HepG2 (cell line): Measurements from ENCODE around the gene PTH2. TPM values are rescaled to one million over a fixed set of nuclear protein-coding genes. Genes with fewer than 3 reads are reported as not detected.

ENCODE experiments used
- ATAC-seq: fragments of 200-7000 bp; cut with Tn5 transposase; 3 replicates; pipeline ENCODE4 v1.9.1; 2020; ENCODE audit warnings: mild to moderate bottlenecking, moderate library complexity
- BruUV-seq: library from RNA; stranded (reverse); fragments of 400-500 nt; replicated peaks from 2 replicates; lab custom pipeline; 2021; lab: Mats Ljungman, UMichigan
- CTCF ChIA-PET: fragments of 300-600 bp; formaldehyde crosslinking; extraction: SDS; loops from one replicate; lab custom pipeline; 2021; ENCODE audit warnings: low total read pairs, inconsistent platforms, low intra/inter-chr PET ratio; lab: Yijun Ruan, JAX
- POLR2A ChIA-PET: fragments of 350-600 bp; sonication (Branson Sonifier 250); formaldehyde crosslinking; loops from one replicate; lab custom pipeline; 2020; ENCODE audit warnings: antibody characterized with exemption, inconsistent platforms; lab: Yijun Ruan, JAX
- DNase-seq: peaks from one replicate; pipeline ENCODE4 v3.0.0-alpha.2; 2015; ENCODE audit warnings: low spot score
- FAIRE-seq: peaks from 3 replicates; lab custom pipeline; 2011; peaks lifted over from hg19 to GRCh38; lab: Jason Lieb, UNC
- H2AFZ ChIP-seq: one replicate; pipeline ENCODE4 v1.6.1; 2011; ENCODE audit warnings: low read length, inconsistent platforms
- H3K27ac ChIP-seq: fragments of 300-600 bp; 3 replicates; pipeline ENCODE4 v1.8.0; 2011; ENCODE audit warnings: mixed run types, mild to moderate bottlenecking, mixed read lengths, low read length, inconsistent platforms; ENCODE audit not compliant: insufficient read depth; ENCODE audit errors: extremely low read length
- H3K27me3 ChIP-seq, 2 experiments: fragments of 200-600 bp in 1 of 2; 2 replicates in 1 of 2; 3 replicates in 1 of 2; pipeline versions ENCODE4 v1.6.0 to v1.8.0; 2011; ENCODE audit warnings: low read length in 2 of 2, mild to moderate bottlenecking in 2 of 2, moderate library complexity in 2 of 2, inconsistent platforms in 1 of 2; ENCODE audit not compliant: insufficient read depth in 2 of 2, control insufficient read depth in 1 of 2
- H3K36me3 ChIP-seq, 2 experiments: fragments of 200-600 bp in 1 of 2; replicated peaks in 1 of 2; 2 replicates in 1 of 2; 3 replicates in 1 of 2; pipeline versions ENCODE4 v1.5.1 to v1.8.0; 2011; ENCODE audit warnings: low read length in 2 of 2, inconsistent platforms in 1 of 2; ENCODE audit not compliant: insufficient read depth in 2 of 2, control insufficient read depth in 1 of 2
- H3K4me1 ChIP-seq: 2 replicates; pipeline ENCODE4 v1.5.1; 2012; ENCODE audit warnings: low read length, inconsistent platforms; ENCODE audit not compliant: insufficient read depth
- H3K4me2 ChIP-seq: 2 replicates; pipeline ENCODE4 v1.6.0; 2011; ENCODE audit warnings: low read depth, low read length, inconsistent platforms
- H3K4me3 ChIP-seq, 3 experiments: fragments of 200-600 bp in 1 of 3; sonication (generic), shearing (Covaris generic) in 1 of 3; replicated peaks in 1 of 3; 2 replicates each; pipeline ENCODE4 v1.5.1; 2011 to 2016; ENCODE audit warnings: low read length in 3 of 3, inconsistent platforms in 2 of 3, low read depth in 2 of 3, mild to moderate bottlenecking in 2 of 3, control low read depth in 1 of 3, mixed read lengths in 1 of 3; ENCODE audit not compliant: insufficient read depth in 1 of 3
- H3K79me2 ChIP-seq: one replicate; pipeline ENCODE4 v1.6.1; 2011; ENCODE audit warnings: low read length, inconsistent platforms; ENCODE audit not compliant: insufficient read depth
- H3K9ac ChIP-seq: 2 replicates; pipeline ENCODE4 v1.6.0; 2011; ENCODE audit warnings: mild to moderate bottlenecking, low read depth, low read length, inconsistent platforms; ENCODE audit not compliant: insufficient read depth
- H3K9me3 ChIP-seq: 2 replicates; pipeline ENCODE4 v1.5.1; 2012; ENCODE audit warnings: mild to moderate bottlenecking, low read length
- H4K20me1 ChIP-seq: 2 replicates; pipeline ENCODE4 v1.6.0; 2011; ENCODE audit warnings: inconsistent platforms, mild to moderate bottlenecking, low read length, moderate library complexity; ENCODE audit not compliant: insufficient read depth
- BCLAF1 ChIP-seq: fragments of 450-650 bp; IDR thresholded peaks from 2 replicates; pipeline ENCODE4 v1.6.1; 2017; ENCODE audit warnings: mild to moderate bottlenecking
- CC2D1A ChIP-seq: sonication (generic); formaldehyde crosslinking; IDR thresholded peaks from 2 replicates; pipeline ENCODE4 v1.8.1; 2023; ENCODE audit warnings: mild to moderate bottlenecking, missing genetic modification reagents
- CREB1 ChIP-seq, 2 experiments: fragments of 450-650 bp in 1 of 2; IDR thresholded peaks; 2 replicates each; pipeline ENCODE4 v1.6.1; 2016 to 2017; ENCODE audit warnings: control low read depth in 1 of 2, mild to moderate bottlenecking in 1 of 2, missing compliant biosample characterization in 1 of 2, missing genetic modification characterization in 1 of 2
- HOXA3 ChIP-seq: sonication (generic); formaldehyde crosslinking; IDR thresholded peaks from 2 replicates; pipeline ENCODE4 v1.5.0; 2020; ENCODE audit warnings: missing genetic modification reagents
- KAT7 ChIP-seq: IDR thresholded peaks from 2 replicates; pipeline ENCODE4 v1.6.1; 2018; ENCODE audit warnings: borderline replicate concordance, missing compliant biosample characterization
- MIER3 ChIP-seq: IDR thresholded peaks from 2 replicates; pipeline ENCODE4 v1.6.1; 2016; ENCODE audit warnings: missing compliant biosample characterization, borderline replicate concordance
- PHF5A ChIP-seq: IDR thresholded peaks from one replicate; pipeline ENCODE4 v1.6.1; 2018; ENCODE audit warnings: low read depth, missing genetic modification reagents; ENCODE audit not compliant: unreplicated experiment
- REPIN1 ChIP-seq: sonication (generic); formaldehyde crosslinking; IDR thresholded peaks from 2 replicates; pipeline ENCODE4 v1.8.0; 2022; ENCODE audit warnings: missing genetic modification reagents, low read depth, mild to moderate bottlenecking, borderline replicate concordance
- SP2 ChIP-seq: sonication (generic); formaldehyde crosslinking; IDR thresholded peaks from 2 replicates; pipeline ENCODE4 v1.5.1; 2020; ENCODE audit warnings: mild to moderate bottlenecking, missing genetic modification reagents
- ZBTB37 ChIP-seq: sonication (generic); formaldehyde crosslinking; IDR thresholded peaks from 2 replicates; pipeline ENCODE4 v1.4.0; 2020; ENCODE audit warnings: mild to moderate bottlenecking, missing genetic modification reagents
- ZNF326 ChIP-seq: sonication (generic); formaldehyde crosslinking; IDR thresholded peaks from 2 replicates; pipeline ENCODE4 v1.4.0; 2020; ENCODE audit warnings: missing genetic modification reagents, borderline replicate concordance
- ZNF510 ChIP-seq: sonication (generic); formaldehyde crosslinking; IDR thresholded peaks from 2 replicates; pipeline ENCODE4 v1.4.0; 2020; ENCODE audit warnings: low read depth, mild to moderate bottlenecking, missing genetic modification reagents
- ZNF609 ChIP-seq: sonication (generic); formaldehyde crosslinking; IDR thresholded peaks from 2 replicates; pipeline ENCODE4 v1.4.0; 2020; ENCODE audit warnings: mild to moderate bottlenecking, missing genetic modification reagents, borderline replicate concordance
- ZNF629 ChIP-seq: sonication (generic); formaldehyde crosslinking; conservative IDR thresholded peaks from 2 replicates; pipeline ENCODE4 v1.5.0; 2020; ENCODE audit warnings: missing genetic modification reagents
- ZNF839 ChIP-seq: sonication (generic); formaldehyde crosslinking; IDR thresholded peaks from 2 replicates; pipeline ENCODE4 v1.4.0; 2020; ENCODE audit warnings: missing genetic modification reagents, mild to moderate bottlenecking, borderline replicate concordance
- WGBS: methylation state at CpG from one replicate; pipeline ENCODE4 v1.1.6; 2017; ENCODE audit warnings: low lambda C conversion rate; 5-methylcytosine and 5-hydroxymethylcytosine counted together
- in situ Hi-C: cut with HindIII; loops from 2 replicates; pipeline ENCODE4 v1.10.0; 2017; ENCODE audit warnings: low pct_unique_long_range_greater_than_20kb; ENCODE audit not compliant: extremely low pct_ligation_motif_present
- intact Hi-C: fragments of 100-400 bp; cut with micrococcal nuclease; formaldehyde crosslinking; loops from one replicate; pipeline ENCODE4 v1.10.0; 2022; ENCODE audit not compliant: unreplicated experiment
- polyA plus RNA-seq, 8 experiments: library from polyadenylated mRNA; depleted of rRNA in 3 of 8; stranded (reverse) in 7 of 8; unstranded in 1 of 8; fragments of >200 nt; fragmentation: Illumina TruSeq in 4 of 8; extraction: Trizol in 4 of 8; gene quantifications; 2 replicates each; pipeline versions ENCODE4 v1.2.1 to v1.2.3, GENCODE V29; 2011 to 2016; ENCODE audit warnings: low read depth in 4 of 8, missing spikeins in 1 of 8, mixed read lengths in 1 of 8; ENCODE audit not compliant: insufficient read depth in 1 of 8
- total RNA-seq, 5 experiments: library from RNA; depleted of rRNA; stranded (reverse); fragments of >200 nt; fragmentation: Illumina TruSeq; extraction: Trizol; gene quantifications; 2 replicates each; pipeline ENCODE4 v1.2.3, GENCODE V29; 2016; ENCODE audit warnings: low read depth in 1 of 5

PTH2 gene
- total and polyA plus RNA-seq, 2 of the 13 experiments (the other 11 are each of a cell fraction or from before 2014, with no cell fraction given): not detected

DNA sequence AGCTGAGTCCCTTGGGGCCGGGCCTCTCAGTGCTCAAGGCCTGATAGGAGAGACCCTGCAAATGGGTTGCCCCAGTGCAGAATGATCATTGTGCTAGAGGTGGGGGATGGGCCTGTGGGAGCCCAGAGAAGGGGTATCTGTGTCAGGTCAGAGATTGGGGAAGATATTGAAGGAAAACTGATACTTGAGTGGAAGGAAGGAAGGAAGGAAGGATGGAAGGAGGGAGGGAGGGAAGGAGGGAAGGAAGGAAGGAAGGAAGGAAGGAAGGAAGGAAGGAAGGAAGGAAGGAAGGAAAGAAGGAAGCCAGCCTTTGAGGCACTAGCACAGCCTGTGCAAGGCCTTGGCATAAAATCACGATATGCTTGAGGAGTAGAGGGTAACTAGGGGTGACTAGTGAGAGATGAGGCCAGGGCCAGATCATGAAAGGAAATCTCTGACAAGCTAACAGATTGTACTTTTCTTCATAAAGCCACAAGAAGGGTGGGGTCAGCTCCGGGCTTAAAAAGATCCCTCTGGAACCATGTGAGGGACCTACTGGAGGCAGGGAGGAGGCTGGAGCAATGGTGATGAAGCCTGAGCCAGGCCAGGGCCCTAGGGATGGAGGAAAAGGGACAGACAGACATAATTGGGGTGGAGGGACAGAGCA is 11.4 kb downstream of the PTH2 start:
- intact Hi-C loops: no loop called here
- Histone ChIP-seq H3K4me2 (no peak overlapping the region), H3K36me3 (no peaks in the 10 kb centered on the region), H3K79me2 (no peaks in the 10 kb centered on the region), H3K27me3 (peaks cover 11 to 56% of the 10 kb centered on the region in 2 experiments; a peak in 4 of 5 replicates), H4K20me1 (no peaks in the 10 kb centered on the region), H3K4me1 (no peaks in the 10 kb centered on the region), H3K9ac (no peak overlapping the region), H3K4me3 (no peak overlapping the region), H3K9me3 (no peaks in the 10 kb centered on the region), H3K27ac (no peak overlapping the region), H2AFZ (no peak overlapping the region)
- no TSS peak for BruUV-seq
- FAIRE-seq: no peak
- DNase-seq: no peak
- WGBS: 3% methylated on average over 3 of the region's 3 CpGs
- no peak for ATAC-seq
- ChIA-PET CTCF (no interaction called here), POLR2A (no interaction called here)
- in situ Hi-C loops: no loop called here
- TF ChIP-seq BCLAF1: no peak
- no peak for TF ChIP-seq ZNF609
- no peak for TF ChIP-seq ZBTB37
- no peak for TF ChIP-seq SP2
- TF ChIP-seq MIER3 (CRISPR knock-in tag): no peak
- TF ChIP-seq ZNF839 (CRISPR knock-in tag): no peak
- TF ChIP-seq REPIN1 (CRISPR knock-in tag): no peak
- no peak for TF ChIP-seq ZNF510 (CRISPR knock-in tag)
- TF ChIP-seq ZNF326: no peak
- TF ChIP-seq ZNF629 (CRISPR knock-in tag): no peak
- TF ChIP-seq CREB1 (IDR thresholded peaks at IDR 0.05): no peak
- TF ChIP-seq CREB1 (CRISPR knock-in tag; IDR thresholded peaks at IDR 0.05): no peak
- no peak for TF ChIP-seq HOXA3
- no peak for TF ChIP-seq PHF5A (CRISPR knock-in tag)
- TF ChIP-seq KAT7 (CRISPR knock-in tag): no peak
- no peak for TF ChIP-seq CC2D1A (CRISPR knock-in tag)
